Karpas-422 (cell line): ENCODE measurements around the gene SLC17A7. TPM values are rescaled to one million over a fixed set of nuclear protein-coding genes. Genes with fewer than 3 reads are reported as not detected.

ENCODE experiments used
- DNase-seq: peaks from one replicate; pipeline ENCODE4 v3.0.0-alpha.2; 2015
- H2AFZ ChIP-seq: fragments of 200-600 bp; sonication (generic); 2 replicates; pipeline ENCODE4 v1.6.1; 2014; ENCODE audit warnings: antibody characterized with exemption, low read length, mixed read lengths
- H3K27ac ChIP-seq: fragments of 200-600 bp; sonication (generic); 2 replicates; pipeline ENCODE4 v1.5.1; 2014; ENCODE audit warnings: mild to moderate bottlenecking, low read length, moderate library complexity
- H3K27me3 ChIP-seq: fragments of 200-600 bp; sonication (generic); 2 replicates; pipeline ENCODE4 v1.6.1; 2014; ENCODE audit warnings: low read length, mixed read lengths
- H3K36me3 ChIP-seq: fragments of 200-600 bp; sonication (generic); 2 replicates; pipeline ENCODE4 v1.6.1; 2014; ENCODE audit warnings: low read length, mixed read lengths; ENCODE audit not compliant: insufficient read depth
- H3K4me1 ChIP-seq: fragments of 200-600 bp; sonication (generic); 2 replicates; pipeline ENCODE4 v1.6.1; 2014; ENCODE audit warnings: mild to moderate bottlenecking, low read length, mixed read lengths
- H3K4me2 ChIP-seq: fragments of 200-600 bp; sonication (generic); 2 replicates; pipeline ENCODE4 v1.6.1; 2014; ENCODE audit warnings: low read length, low read depth, mild to moderate bottlenecking; ENCODE audit not compliant: poor library complexity, severe bottlenecking
- H3K4me3 ChIP-seq: fragments of 200-600 bp; sonication (generic); 2 replicates; pipeline ENCODE4 v1.5.1; 2014; ENCODE audit warnings: mild to moderate bottlenecking, antibody characterized with exemption, low read length, mixed read lengths
- H3K79me2 ChIP-seq: fragments of 200-600 bp; sonication (generic); 2 replicates; pipeline ENCODE4 v1.6.1; 2014; ENCODE audit warnings: mild to moderate bottlenecking, low read length, mixed read lengths
- H3K9ac ChIP-seq: fragments of 200-600 bp; sonication (generic); 2 replicates; pipeline ENCODE4 v1.6.0; 2014; ENCODE audit warnings: low read length
- H3K9me2 ChIP-seq: fragments of 200-600 bp; sonication (generic), shearing (Covaris generic); replicated peaks from 2 replicates; pipeline ENCODE4 v1.6.0; 2014; ENCODE audit warnings: mild to moderate bottlenecking, low read length, moderate library complexity; ENCODE audit not compliant: insufficient read depth
- H3K9me3 ChIP-seq: fragments of 300-700, 200-600 bp; sonication (generic); 2 replicates; pipeline ENCODE4 v1.6.1; 2014; ENCODE audit warnings: low read length, mixed read lengths
- H4K20me1 ChIP-seq: fragments of 200-600 bp; sonication (generic); 2 replicates; pipeline ENCODE4 v1.6.1; 2014; ENCODE audit warnings: mild to moderate bottlenecking, antibody characterized with exemption, low read length, low read depth; ENCODE audit not compliant: insufficient read depth
- total RNA-seq: library from RNA; depleted of rRNA; stranded (reverse); fragments of >200 nt; shearing (Covaris generic); gene quantifications from 2 replicates; pipeline ENCODE4 v1.2.3, GENCODE V29; 2014; ENCODE audit warnings: low replicate concordance

Gene SLC17A7
- total RNA-seq, 1 experiment from 2014 or later, result 0.63 TPM

- no peaks in the 10 kb centered on the region for H3K9me3 ChIP-seq
- H3K9ac ChIP-seq, result no peak overlapping the region
- H3K79me2 ChIP-seq, result no peaks in the 10 kb centered on the region
- H3K27me3 ChIP-seq, result no peaks in the 10 kb centered on the region
- DNase-seq, result no peak
- no peak overlapping the region for H3K4me2 ChIP-seq
- H3K36me3 ChIP-seq, result no peaks in the 10 kb centered on the region
- no peak overlapping the region for H3K4me3 ChIP-seq
- H3K27ac ChIP-seq, result no peak overlapping the region
- no peaks in the 10 kb centered on the region for H4K20me1 ChIP-seq
- no peak overlapping the region for H2AFZ ChIP-seq
- H3K9me2 ChIP-seq, result no peaks in the 10 kb centered on the region
- peaks cover 62% of the 10 kb centered on the region for H3K4me1 ChIP-seq
Measured at GRCh38 chr19:49423985-49424303, 17.4 kb downstream of the SLC17A7 start.

DNA sequence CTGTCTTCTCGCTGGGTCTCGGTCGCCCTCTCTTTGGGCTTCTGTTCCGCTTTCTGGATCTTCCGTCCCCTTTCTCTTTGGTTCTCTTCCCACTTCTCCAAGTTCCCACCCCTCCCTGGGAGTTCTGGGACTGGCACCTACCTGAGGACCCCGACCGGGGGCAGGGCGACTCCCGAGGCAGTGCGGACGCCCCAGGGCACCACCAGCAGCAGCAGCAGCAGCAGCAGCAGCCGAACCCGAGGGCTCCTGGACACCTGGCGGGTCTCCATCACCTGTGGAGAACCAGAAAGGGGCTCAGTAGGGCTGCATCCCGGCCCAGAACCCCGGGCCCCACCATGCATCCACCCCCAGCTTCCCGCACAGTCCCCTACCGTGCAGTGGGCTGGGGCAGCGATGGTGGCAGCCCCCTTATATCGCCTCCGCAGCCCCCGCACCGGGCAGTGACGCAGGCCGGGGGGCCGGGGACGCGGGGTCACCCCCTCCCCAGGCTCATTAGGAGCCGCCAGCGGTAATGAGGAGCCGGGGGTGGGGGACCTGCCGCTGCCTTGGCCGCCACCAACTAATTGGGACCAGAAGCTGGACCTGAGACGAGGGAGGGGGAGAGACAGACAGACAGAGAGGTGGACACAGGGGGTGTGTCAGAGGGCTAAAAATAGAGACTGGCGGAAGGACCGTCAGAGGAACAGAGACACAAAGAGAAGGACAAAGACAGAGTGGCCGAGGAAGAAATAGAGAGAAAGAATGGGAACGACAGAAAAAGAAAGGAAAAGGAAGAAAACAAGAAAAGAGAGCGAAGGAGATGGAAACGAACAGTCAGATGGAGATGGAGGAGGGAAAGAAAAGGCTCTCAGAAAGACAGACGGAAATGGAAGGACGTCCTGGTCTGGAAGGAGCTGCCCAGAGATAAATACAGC lies 18.0 kb downstream of the SLC17A7 start, which contains the start of gene PTH2:
Gene PTH2, minus strand, starts transcription at position 371 of the 914 bp plus-strand sequence. Its CDS starts 102 bp downstream, at position 269.
- DNase-seq, result no peak
- no peaks in the 10 kb centered on the region for H3K27me3 ChIP-seq
- no peaks in the 10 kb centered on the region for H3K9me2 ChIP-seq
- no peaks in the 10 kb centered on the region for H3K36me3 ChIP-seq
- H3K4me2 ChIP-seq, result no peak within 1 kb of the TSS
- no peak within 1 kb of the TSS for H3K9ac ChIP-seq
- H3K4me3 ChIP-seq, result no peak within 1 kb of the TSS
- no peaks in the 10 kb centered on the region for H3K9me3 ChIP-seq
- H4K20me1 ChIP-seq, result no peaks in the 10 kb centered on the region
- no peak within 1 kb of the TSS for H2AFZ ChIP-seq
- no peaks in the 10 kb centered on the region for H3K79me2 ChIP-seq
- H3K4me1 ChIP-seq, result peaks cover 60% of the 10 kb centered on the region
- H3K27ac ChIP-seq, result no peak within 1 kb of the TSS

- no peaks in the 10 kb centered on the region for H4K20me1 ChIP-seq
- H3K9me3 ChIP-seq, result no peaks in the 10 kb centered on the region
- H2AFZ ChIP-seq, result no peak overlapping the region
- no peaks in the 10 kb centered on the region for H3K79me2 ChIP-seq
- H3K27me3 ChIP-seq, result no peaks in the 10 kb centered on the region
- H3K27ac ChIP-seq, result no peak overlapping the region
- H3K36me3 ChIP-seq, result no peaks in the 10 kb centered on the region
- H3K4me1 ChIP-seq, result peaks cover 57% of the 10 kb centered on the region
- no peak overlapping the region for H3K4me2 ChIP-seq
- no peak for DNase-seq
- no peak overlapping the region for H3K9ac ChIP-seq
- no peaks in the 10 kb centered on the region for H3K9me2 ChIP-seq
- H3K4me3 ChIP-seq, result no peak overlapping the region
Measured at GRCh38 chr19:49422407-49423070, 18.8 kb downstream of the SLC17A7 start.

GRCh38 chr19:49421878-49422202 lies 19.5 kb downstream of the SLC17A7 start:
- Histone ChIP-seq H2AFZ (no peak overlapping the region), H3K4me1 (peaks cover 57% of the 10 kb centered on the region), H3K27me3 (no peaks in the 10 kb centered on the region), H3K4me2 (no peak overlapping the region), H3K9me2 (no peaks in the 10 kb centered on the region), H3K79me2 (no peaks in the 10 kb centered on the region), H3K27ac (no peak overlapping the region), H3K9me3 (no peaks in the 10 kb centered on the region), H3K4me3 (no peak overlapping the region), H4K20me1 (no peaks in the 10 kb centered on the region), H3K9ac (no peak overlapping the region), H3K36me3 (no peaks in the 10 kb centered on the region)
- DNase-seq, result no peak

DNA sequence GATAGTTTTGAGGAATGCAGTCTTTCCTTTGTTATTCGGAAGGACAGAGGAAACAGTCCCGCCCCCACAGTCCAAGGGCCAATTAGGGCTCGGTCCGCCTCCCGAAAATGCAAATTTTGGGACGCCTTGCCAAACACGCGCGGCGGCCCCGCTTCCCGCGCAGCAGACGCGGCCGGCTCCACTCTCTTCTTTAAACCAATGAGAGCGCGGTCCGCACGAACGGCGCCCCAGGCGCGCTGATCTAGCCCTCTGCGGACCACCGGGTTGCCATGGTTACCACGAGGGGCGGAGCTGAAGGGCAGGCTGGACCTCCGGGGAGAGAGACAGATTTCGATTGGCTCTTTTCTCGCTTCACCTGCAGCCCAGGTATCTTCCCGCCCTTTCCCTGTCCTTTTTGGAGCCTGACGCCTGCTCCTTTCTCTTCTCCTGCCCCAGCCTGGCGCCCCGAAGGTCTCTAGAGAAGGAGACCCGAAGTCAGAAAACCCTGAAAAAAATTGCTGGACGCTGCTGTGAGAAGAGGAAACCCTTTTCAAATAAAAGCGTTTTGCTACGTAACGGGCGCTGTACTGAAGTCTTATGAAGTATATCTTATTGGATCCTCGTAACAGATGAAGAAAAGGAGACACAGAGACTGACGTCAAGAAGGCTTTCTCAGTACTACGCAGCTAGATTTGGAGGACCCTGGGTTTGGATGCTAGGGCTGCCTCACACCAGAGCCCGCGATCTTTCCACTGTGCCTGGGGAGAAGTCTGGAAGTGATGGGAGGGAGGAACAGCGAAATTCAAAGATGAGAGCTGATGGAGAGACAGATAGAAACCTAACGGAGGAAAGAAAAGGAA lies 20.1 kb downstream of the SLC17A7 start:
- no peaks in the 10 kb centered on the region for H3K27me3 ChIP-seq

DNA sequence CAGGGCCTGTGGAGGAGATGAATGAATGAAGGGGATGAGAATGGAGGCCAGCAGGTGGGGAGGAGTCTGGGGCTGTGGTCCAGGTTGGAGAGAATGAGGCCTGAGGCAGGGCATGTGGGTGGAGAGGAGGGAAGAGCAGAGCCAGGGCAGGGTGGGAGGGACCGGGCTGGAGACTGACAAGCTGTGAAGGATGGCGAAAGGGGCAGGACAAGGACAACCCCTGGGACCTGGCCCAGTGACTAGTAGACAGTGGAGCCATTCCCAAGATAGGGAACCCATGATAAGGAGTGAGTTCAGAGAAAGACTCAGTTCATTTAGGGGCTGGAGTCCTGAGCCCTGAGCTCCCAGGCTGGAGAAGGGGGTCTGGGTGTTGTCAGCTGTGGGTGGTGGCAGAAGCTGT lies 21.1 kb downstream of the SLC17A7 start:
- Histone ChIP-seq H3K27me3 (no peaks in the 10 kb centered on the region), H3K4me1 (peaks cover 57% of the 10 kb centered on the region), H3K4me3 (no peak overlapping the region), H3K36me3 (no peaks in the 10 kb centered on the region), H3K79me2 (no peaks in the 10 kb centered on the region), H3K27ac (no peak overlapping the region), H2AFZ (no peak overlapping the region), H3K9ac (no peak overlapping the region), H3K9me2 (no peaks in the 10 kb centered on the region), H3K4me2 (no peak overlapping the region), H3K9me3 (no peaks in the 10 kb centered on the region), H4K20me1 (no peaks in the 10 kb centered on the region)
- DNase-seq, result no peak

More for the DNA sequence above, 20.1 kb downstream of the SLC17A7 start:
- no peaks in the 10 kb centered on the region for H3K79me2 ChIP-seq
- no peaks in the 10 kb centered on the region for H3K36me3 ChIP-seq
- H3K4me2 ChIP-seq, result peak overlapping the region; percentile 52
- H2AFZ ChIP-seq, result no peak overlapping the region
- DNase-seq, result peak; percentile 96
- H3K9ac ChIP-seq, result no peak overlapping the region
- H4K20me1 ChIP-seq, result no peaks in the 10 kb centered on the region
- H3K4me3 ChIP-seq, result peak overlapping the region; percentile 12; the same call in 1 of the 2 replicates
- no peak overlapping the region for H3K27ac ChIP-seq
- H3K9me3 ChIP-seq, result no peaks in the 10 kb centered on the region
- peaks cover 57% of the 10 kb centered on the region for H3K4me1 ChIP-seq
- no peaks in the 10 kb centered on the region for H3K9me2 ChIP-seq

DNA sequence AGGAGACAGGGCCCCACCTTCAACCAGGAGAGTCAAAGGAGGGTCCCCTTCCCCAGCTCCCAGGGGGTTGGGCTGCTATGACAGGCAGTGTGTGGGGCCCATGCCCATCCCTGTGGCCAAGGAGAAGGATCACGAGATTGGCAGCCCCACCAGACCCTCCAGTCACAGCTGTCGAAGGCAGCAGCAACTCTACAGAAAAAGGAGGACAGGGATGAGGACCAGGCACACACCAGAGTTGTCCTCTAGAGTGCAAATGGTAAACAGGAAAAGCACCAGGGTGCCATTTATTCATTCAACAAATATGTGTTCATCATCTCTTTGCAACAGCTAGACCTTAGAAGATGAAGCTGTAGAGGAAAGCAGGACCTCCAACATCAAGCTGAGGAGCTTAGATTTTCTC lies 22.2 kb downstream of the SLC17A7 start:
- Histone ChIP-seq H4K20me1 (no peaks in the 10 kb centered on the region), H3K9me3 (no peaks in the 10 kb centered on the region), H2AFZ (no peak overlapping the region), H3K4me1 (peaks cover 62% of the 10 kb centered on the region), H3K9ac (no peak overlapping the region), H3K36me3 (no peaks in the 10 kb centered on the region), H3K27ac (no peak overlapping the region), H3K4me3 (no peak overlapping the region), H3K4me2 (no peak overlapping the region), H3K9me2 (no peaks in the 10 kb centered on the region), H3K79me2 (no peaks in the 10 kb centered on the region), H3K27me3 (no peaks in the 10 kb centered on the region)
- no peak for DNase-seq

GRCh38 chr19:49418511-49418910 lies 22.8 kb downstream of the SLC17A7 start:
- no peaks in the 10 kb centered on the region for H3K27me3 ChIP-seq
- H3K79me2 ChIP-seq, result no peaks in the 10 kb centered on the region
- H2AFZ ChIP-seq, result no peak overlapping the region
- no peak overlapping the region for H3K27ac ChIP-seq
- H3K9ac ChIP-seq, result no peak overlapping the region
- DNase-seq, result no peak
- no peaks in the 10 kb centered on the region for H3K9me3 ChIP-seq
- H3K4me2 ChIP-seq, result no peak overlapping the region
- no peaks in the 10 kb centered on the region for H4K20me1 ChIP-seq
- H3K4me3 ChIP-seq, result no peak overlapping the region
- H3K4me1 ChIP-seq, result peaks cover 63% of the 10 kb centered on the region
- H3K9me2 ChIP-seq, result no peaks in the 10 kb centered on the region
- no peaks in the 10 kb centered on the region for H3K36me3 ChIP-seq
